Astrocyte (in vitro differentiated cells and primary cell): ENCODE data around the gene HDAC5. TPM values are rescaled to one million over a fixed set of nuclear protein-coding genes. Genes with fewer than 3 reads are reported as not detected.

Experiments used
- DNase-seq: peaks from one replicate; pipeline ENCODE4 v3.0.0-alpha.2; 2010; ENCODE audit warnings: low read depth
- FAIRE-seq: peaks from 2 replicates; lab custom pipeline; 2011; peaks lifted over from hg19 to GRCh38; lab: Jason Lieb, UNC
- H2AFZ ChIP-seq: 2 replicates; pipeline ENCODE4 v1.6.0; 2012; ENCODE audit warnings: low read depth, low read length, inconsistent platforms
- H3K27ac ChIP-seq: 2 replicates; pipeline ENCODE4 v1.5.1; 2011; ENCODE audit warnings: low read depth, low read length, inconsistent platforms
- H3K27me3 ChIP-seq: 2 replicates; pipeline ENCODE4 v1.6.0; 2011; ENCODE audit warnings: low read length, inconsistent platforms; ENCODE audit not compliant: insufficient read depth
- H3K36me3 ChIP-seq: 2 replicates; pipeline ENCODE4 v1.5.1; 2011; ENCODE audit warnings: low read length, inconsistent platforms; ENCODE audit not compliant: insufficient read depth
- H3K4me1 ChIP-seq: 2 replicates; pipeline ENCODE4 v1.5.1; 2011; ENCODE audit warnings: low read length, inconsistent platforms; ENCODE audit not compliant: insufficient read depth
- H3K4me2 ChIP-seq: 2 replicates; pipeline ENCODE4 v1.6.0; 2012; ENCODE audit warnings: low read length, inconsistent platforms
- H3K4me3 ChIP-seq: 2 replicates; pipeline ENCODE4 v1.5.1; 2011; ENCODE audit warnings: low read depth, mild to moderate bottlenecking, low read length, inconsistent platforms; ENCODE audit not compliant: insufficient read depth
- H3K79me2 ChIP-seq: 2 replicates; pipeline ENCODE4 v1.6.0; 2012; ENCODE audit warnings: mild to moderate bottlenecking, low read length, inconsistent platforms; ENCODE audit not compliant: insufficient read depth
- H3K9ac ChIP-seq: 2 replicates; pipeline ENCODE4 v1.6.0; 2012; ENCODE audit warnings: mild to moderate bottlenecking, low read length, inconsistent platforms
- H3K9me3 ChIP-seq: 2 replicates; pipeline ENCODE4 v1.5.1; 2012; ENCODE audit warnings: low read depth, mild to moderate bottlenecking, low read length, inconsistent platforms; ENCODE audit not compliant: insufficient read depth
- H4K20me1 ChIP-seq: 2 replicates; pipeline ENCODE4 v1.6.0; 2012; ENCODE audit warnings: low read length, inconsistent platforms; ENCODE audit not compliant: insufficient read depth
- H3K27ac Mint-ChIP-seq: one replicate; pipeline ENCODE4 v1.8.0; 2021; ENCODE audit warnings: mild to moderate bottlenecking, mixed read lengths; ENCODE audit not compliant: unreplicated experiment
- H3K27me3 Mint-ChIP-seq: one replicate; pipeline ENCODE4 v1.8.0; 2021; ENCODE audit warnings: low read depth, mixed read lengths; ENCODE audit not compliant: unreplicated experiment
- H3K36me3 Mint-ChIP-seq: one replicate; pipeline ENCODE4 v1.8.0; 2021; ENCODE audit warnings: low read depth, mixed read lengths; ENCODE audit not compliant: unreplicated experiment
- H3K4me1 Mint-ChIP-seq: one replicate; pipeline ENCODE4 v1.8.0; 2021; ENCODE audit warnings: low read depth, mixed read lengths; ENCODE audit not compliant: unreplicated experiment
- H3K4me3 Mint-ChIP-seq: one replicate; pipeline ENCODE4 v1.8.0; 2021; ENCODE audit warnings: mild to moderate bottlenecking, moderate library complexity, mixed read lengths; ENCODE audit not compliant: unreplicated experiment
- H3K9me3 Mint-ChIP-seq: one replicate; pipeline ENCODE4 v1.8.0; 2021; ENCODE audit warnings: mild to moderate bottlenecking, mixed read lengths; ENCODE audit not compliant: unreplicated experiment
- CTCF ChIP-seq: IDR thresholded peaks from 2 replicates; pipeline ENCODE4 v1.5.1; 2011; ENCODE audit warnings: low read depth, mild to moderate bottlenecking, inconsistent platforms, low read length, moderate library complexity; ENCODE audit not compliant: insufficient read depth
- EZH2 ChIP-seq: IDR thresholded peaks from 2 replicates; pipeline ENCODE4 v1.6.1; 2012; ENCODE audit warnings: mild to moderate bottlenecking, low read length, inconsistent platforms; ENCODE audit not compliant: insufficient read depth
- total RNA-seq: library from RNA; stranded (reverse); gene quantifications from 2 replicates; pipeline ENCODE4 v1.2.1, GENCODE V29; 2021

Gene HDAC5
- total RNA-seq, 1 donor from 2014 or later = 18.7 TPM

DNA sequence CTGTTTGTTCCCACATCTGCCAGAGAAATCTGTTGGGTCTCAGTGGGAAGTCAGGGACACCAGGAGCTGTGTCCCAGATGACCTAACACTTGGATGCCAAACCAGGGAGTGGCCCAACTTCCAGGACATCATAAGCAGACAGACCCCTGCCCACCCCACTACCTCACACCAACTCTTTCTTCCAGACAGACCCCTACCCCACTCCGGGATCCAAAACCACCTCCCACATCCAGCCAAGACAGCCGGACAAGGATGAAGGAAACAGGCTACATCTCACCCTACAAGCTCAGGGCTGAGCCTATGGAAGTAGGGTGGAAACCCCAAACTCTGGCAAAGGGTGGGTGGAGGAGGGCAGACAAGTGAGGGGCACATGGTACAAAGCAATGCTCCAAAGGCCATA lies 3.6 kb downstream of the HDAC5 start:
- Mint-ChIP-seq H3K27me3 (peaks cover 6% of the 10 kb centered on the region), H3K4me3 (peak overlapping the region; percentile 27), H3K27ac (no peak overlapping the region), H3K4me1 (peaks cover 22% of the 10 kb centered on the region), H3K9me3 (no peaks in the 10 kb centered on the region), H3K36me3 (peaks cover 14% of the 10 kb centered on the region)
- Histone ChIP-seq H2AFZ (no peak overlapping the region), H3K4me2 (no peak overlapping the region), H4K20me1 (peaks cover 69% of the 10 kb centered on the region), H3K36me3 (no peaks in the 10 kb centered on the region), H3K27me3 (no peaks in the 10 kb centered on the region), H3K9me3 (no peaks in the 10 kb centered on the region), H3K9ac (no peak overlapping the region), H3K79me2 (peaks cover 30% of the 10 kb centered on the region), H3K4me3 (no peak overlapping the region), H3K27ac (no peak overlapping the region), H3K4me1 (peaks cover 7% of the 10 kb centered on the region)
- no peak for TF ChIP-seq CTCF
- no peak for TF ChIP-seq EZH2
- DNase-seq (no peak), FAIRE-seq (no peak)

DNA sequence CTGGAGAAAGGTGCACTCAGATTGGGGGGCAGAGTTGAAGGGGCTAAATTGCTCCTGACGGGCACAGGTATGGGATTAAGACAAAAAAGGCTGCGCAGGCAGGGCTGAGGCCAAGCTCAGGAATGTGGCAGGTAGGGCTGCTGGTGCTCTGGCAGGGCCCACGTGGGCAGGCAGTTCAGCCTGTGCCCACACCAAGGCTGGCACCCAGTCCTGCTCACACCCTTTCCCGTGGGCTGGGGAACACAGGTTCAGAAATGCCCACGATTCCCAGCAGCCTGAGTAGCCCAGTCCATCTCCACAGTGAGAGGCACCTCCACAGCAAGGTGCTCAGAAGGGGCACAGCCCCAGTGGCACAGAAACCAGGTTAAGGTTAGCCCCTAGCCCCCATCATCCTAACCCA lies 4.4 kb downstream of the HDAC5 start:
- DNase-seq (no peak), FAIRE-seq (no peak)
- no peaks in the 10 kb centered on the region for H3K9me3 Mint-ChIP-seq
- Histone ChIP-seq H3K27me3 (no peaks in the 10 kb centered on the region), H4K20me1 (peaks cover 70% of the 10 kb centered on the region), H2AFZ (no peak overlapping the region), H3K9ac (no peak overlapping the region), H3K4me1 (peaks cover 5% of the 10 kb centered on the region), H3K4me2 (no peak overlapping the region), H3K36me3 (no peaks in the 10 kb centered on the region), H3K9me3 (no peaks in the 10 kb centered on the region), H3K4me3 (no peak overlapping the region), H3K27ac (no peak overlapping the region), H3K79me2 (peaks cover 30% of the 10 kb centered on the region)
- H3K4me1 Mint-ChIP-seq = peaks cover 19% of the 10 kb centered on the region
- peaks cover 6% of the 10 kb centered on the region for H3K27me3 Mint-ChIP-seq
- no peak overlapping the region for H3K27ac Mint-ChIP-seq
- no peak overlapping the region for H3K4me3 Mint-ChIP-seq
- peaks cover 14% of the 10 kb centered on the region for H3K36me3 Mint-ChIP-seq
- TF ChIP-seq CTCF (no peak), EZH2 (no peak)

GRCh38 chr17:44118427-44119050 lies 4.9 kb downstream of the HDAC5 start:
- no peak overlapping the region for H3K4me2 ChIP-seq

More at GRCh38 chr17:44118427-44119050, 4.9 kb downstream of the HDAC5 start:
- H3K9ac ChIP-seq = no peak overlapping the region
- no peak for TF ChIP-seq EZH2
- no peak for TF ChIP-seq CTCF
- H3K36me3 ChIP-seq = no peaks in the 10 kb centered on the region
- H3K4me3 ChIP-seq = no peak overlapping the region
- H3K36me3 Mint-ChIP-seq = peaks cover 16% of the 10 kb centered on the region
- peaks cover 4% of the 10 kb centered on the region for H3K4me1 ChIP-seq
- no peak overlapping the region for H3K27ac ChIP-seq
- peaks cover 17% of the 10 kb centered on the region for H3K4me1 Mint-ChIP-seq
- peak overlapping the region; percentile 6 for H3K27ac Mint-ChIP-seq
- peaks cover 6% of the 10 kb centered on the region for H3K27me3 Mint-ChIP-seq
- DNase-seq = no peak
- no peak overlapping the region for H2AFZ ChIP-seq
- FAIRE-seq = no peak
- H3K27me3 ChIP-seq = no peaks in the 10 kb centered on the region
- H3K4me3 Mint-ChIP-seq = no peak overlapping the region
- H4K20me1 ChIP-seq = peaks cover 74% of the 10 kb centered on the region
- H3K9me3 ChIP-seq = no peaks in the 10 kb centered on the region
- no peaks in the 10 kb centered on the region for H3K9me3 Mint-ChIP-seq
- H3K79me2 ChIP-seq = peaks cover 30% of the 10 kb centered on the region
